ENCODE data around the gene IQGAP2.

DNA sequence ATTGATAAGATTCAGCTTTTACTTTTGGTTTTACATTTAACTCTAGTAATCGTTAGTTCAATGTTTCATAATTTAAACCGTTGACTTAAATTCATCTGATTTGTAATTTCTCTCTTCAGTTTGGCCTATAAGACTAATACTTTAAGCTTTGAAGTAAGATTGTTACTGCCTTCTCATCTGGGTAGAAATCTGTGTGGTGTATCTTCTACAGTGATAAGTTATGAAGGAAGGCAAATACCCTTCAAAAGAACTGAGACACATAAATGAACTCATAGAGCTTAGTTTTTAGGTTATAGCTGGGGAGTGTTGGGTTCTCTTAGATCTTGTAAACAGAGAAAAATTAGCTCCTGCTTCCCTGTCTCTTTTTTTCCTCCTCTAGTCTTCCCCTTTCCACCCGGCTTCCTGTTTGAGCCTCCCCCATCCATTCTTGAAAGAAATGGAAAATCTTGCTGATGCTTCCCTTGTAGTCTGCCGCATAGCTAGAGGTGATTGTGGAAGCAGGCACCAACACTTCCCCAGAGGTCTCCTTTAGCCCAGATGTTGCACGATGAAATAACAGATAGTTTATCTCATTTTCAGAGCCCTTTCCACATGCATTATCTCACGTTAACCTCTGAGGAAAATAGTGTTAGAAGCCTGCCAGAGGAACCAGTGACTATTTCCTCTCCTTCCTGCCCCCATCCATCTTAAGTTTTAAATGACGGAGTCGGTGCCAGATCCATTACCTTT is 222.2 kb downstream of the IQGAP2 start:
- TF ChIP-seq, protein P1, sequence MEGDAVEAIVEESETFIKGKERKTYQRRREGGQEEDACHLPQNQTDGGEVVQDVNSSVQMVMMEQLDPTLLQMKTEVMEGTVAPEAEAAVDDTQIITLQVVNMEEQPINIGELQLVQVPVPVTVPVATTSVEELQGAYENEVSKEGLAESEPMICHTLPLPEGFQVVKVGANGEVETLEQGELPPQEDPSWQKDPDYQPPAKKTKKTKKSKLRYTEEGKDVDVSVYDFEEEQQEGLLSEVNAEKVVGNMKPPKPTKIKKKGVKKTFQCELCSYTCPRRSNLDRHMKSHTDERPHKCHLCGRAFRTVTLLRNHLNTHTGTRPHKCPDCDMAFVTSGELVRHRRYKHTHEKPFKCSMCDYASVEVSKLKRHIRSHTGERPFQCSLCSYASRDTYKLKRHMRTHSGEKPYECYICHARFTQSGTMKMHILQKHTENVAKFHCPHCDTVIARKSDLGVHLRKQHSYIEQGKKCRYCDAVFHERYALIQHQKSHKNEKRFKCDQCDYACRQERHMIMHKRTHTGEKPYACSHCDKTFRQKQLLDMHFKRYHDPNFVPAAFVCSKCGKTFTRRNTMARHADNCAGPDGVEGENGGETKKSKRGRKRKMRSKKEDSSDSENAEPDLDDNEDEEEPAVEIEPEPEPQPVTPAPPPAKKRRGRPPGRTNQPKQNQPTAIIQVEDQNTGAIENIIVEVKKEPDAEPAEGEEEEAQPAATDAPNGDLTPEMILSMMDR (tag by site-specific recombination; IDR thresholded peaks at IDR 0.05) = no peak
- TF ChIP-seq ZBTB7A (tag by site-specific recombination; IDR thresholded peaks at IDR 0.05; ENCODE audit: low read depth) (no peak), YY1 (tag by site-specific recombination; IDR thresholded peaks at IDR 0.05) (no peak)

Measured in HEK293 (cell line).